Thyroid gland (tissue), 4 donors: ENCODE results near the gene PHLDB3.

Source experiments
- CTCF ChIP-seq, 6 experiments: fragments of 200-600 bp in 3 of 6; fragments of 450-650 bp in 3 of 6; sonication (generic) in 3 of 6; IDR thresholded peaks; one replicate each; pipeline ENCODE4 v1.5.1; 2016 to 2019; ENCODE audit warnings: antibody characterized with exemption in 6 of 6, mild to moderate bottlenecking in 2 of 6, inconsistent platforms in 1 of 6, moderate library complexity in 1 of 6
- POLR2A ChIP-seq, 2 donors: fragments of 450-650 bp; IDR thresholded peaks; one replicate each; pipeline ENCODE4 v1.6.1; 2017; ENCODE audit warnings: antibody characterized with exemption in 2 of 2, mild to moderate bottlenecking in 2 of 2, moderate library complexity in 1 of 2

- TF ChIP-seq CTCF (IDR thresholded peaks at IDR 0.05) (no peak), POLR2A (IDR thresholded peaks at IDR 0.05) (no peak)
These were observed 36.8 kb downstream of the PHLDB3 start for GRCh38 chr19:43467730-43468129.
